OCI-LY3 (cell line): ENCODE results near the gene THY1.

Experiments
- H2AFZ ChIP-seq: fragments of 200-600, 300-600 bp; shearing (Covaris generic); 2 replicates; pipeline ENCODE4 v1.6.0; 2014; ENCODE audit warnings: antibody characterized with exemption, low read depth, low read length
- H3K27ac ChIP-seq: fragments of 200-600, 300-600 bp; sonication (generic); 2 replicates; pipeline ENCODE4 v1.5.1; 2014; ENCODE audit warnings: mild to moderate bottlenecking, low read length, moderate library complexity, mixed read lengths
- H3K27me3 ChIP-seq: fragments of 200-600, 300-600 bp; sonication (generic); 2 replicates; pipeline ENCODE4 v1.6.1; 2014; ENCODE audit warnings: low read depth, low read length, mixed read lengths
- H3K36me3 ChIP-seq: fragments of 200-600, 300-600 bp; sonication (generic); replicated peaks from 2 replicates; pipeline ENCODE3; 2014; ENCODE audit warnings: low read depth, low read length, mixed read lengths
- H3K4me1 ChIP-seq: fragments of 300-600, 200-600 bp; sonication (generic); 2 replicates; pipeline ENCODE4 v1.6.1; 2014; ENCODE audit warnings: low read length, mixed read lengths
- H3K4me2 ChIP-seq: fragments of 200-600, 300-600 bp; sonication (generic); 2 replicates; pipeline ENCODE4 v1.6.1; 2014; ENCODE audit warnings: low read length, mixed read lengths
- H3K4me3 ChIP-seq: fragments of 300-600, 200-600 bp; sonication (generic); 2 replicates; pipeline ENCODE4 v1.5.1; 2014; ENCODE audit warnings: antibody characterized with exemption, mild to moderate bottlenecking, low read length, moderate library complexity
- H3K79me2 ChIP-seq: fragments of 300-600, 200-600 bp; shearing (Covaris generic); 2 replicates; pipeline ENCODE4 v1.6.1; 2014; ENCODE audit warnings: mild to moderate bottlenecking, low read length, mixed read lengths
- H3K9ac ChIP-seq: fragments of 300-600, 200-600 bp; shearing (Covaris generic); 2 replicates; pipeline ENCODE4 v1.6.0; 2014; ENCODE audit warnings: mild to moderate bottlenecking, low read length, moderate library complexity
- H3K9me3 ChIP-seq: fragments of 200-600, 300-600 bp; shearing (Covaris generic); 2 replicates; pipeline ENCODE4 v1.6.1; 2014; ENCODE audit warnings: low read length, mixed read lengths; ENCODE audit not compliant: insufficient read depth
- H4K20me1 ChIP-seq: fragments of 200-600, 300-600 bp; sonication (generic); 2 replicates; pipeline ENCODE4 v1.6.1; 2016; ENCODE audit warnings: low read length, mixed read lengths; ENCODE audit not compliant: insufficient read depth
- CTCF ChIP-seq: fragments of 200-600, 300-600 bp; sonication (generic); IDR thresholded peaks from 2 replicates; pipeline ENCODE4 v1.5.1; 2014; ENCODE audit warnings: antibody characterized with exemption, low read length, low read depth
- EZH2phosphoT487 ChIP-seq: fragments of 200-600 bp; shearing (Covaris generic); IDR thresholded peaks from 2 replicates; pipeline ENCODE4 v1.6.1; 2018; ENCODE audit warnings: antibody characterized with exemption, mixed run types, low read depth

The THY1 gene

GRCh38 chr11:119470317-119471291 lies 47.6 kb upstream of the THY1 start:
- no peaks in the 10 kb centered on the region for H4K20me1 ChIP-seq
- H3K4me3 ChIP-seq: no peak overlapping the region
- H3K9me3 ChIP-seq: no peaks in the 10 kb centered on the region
- no peaks in the 10 kb centered on the region for H3K36me3 ChIP-seq
- no peak overlapping the region for H2AFZ ChIP-seq
- no peak overlapping the region for H3K27ac ChIP-seq
- no peak for TF ChIP-seq CTCF
- TF ChIP-seq EZH2phosphoT487: no peak
- H3K4me2 ChIP-seq: no peak overlapping the region
- peaks cover 13% of the 10 kb centered on the region for H3K4me1 ChIP-seq
- H3K27me3 ChIP-seq: peaks cover under 1% of the 10 kb centered on the region; the same call in 1 of the 2 replicates
- no peak overlapping the region for H3K9ac ChIP-seq
- no peaks in the 10 kb centered on the region for H3K79me2 ChIP-seq

DNA sequence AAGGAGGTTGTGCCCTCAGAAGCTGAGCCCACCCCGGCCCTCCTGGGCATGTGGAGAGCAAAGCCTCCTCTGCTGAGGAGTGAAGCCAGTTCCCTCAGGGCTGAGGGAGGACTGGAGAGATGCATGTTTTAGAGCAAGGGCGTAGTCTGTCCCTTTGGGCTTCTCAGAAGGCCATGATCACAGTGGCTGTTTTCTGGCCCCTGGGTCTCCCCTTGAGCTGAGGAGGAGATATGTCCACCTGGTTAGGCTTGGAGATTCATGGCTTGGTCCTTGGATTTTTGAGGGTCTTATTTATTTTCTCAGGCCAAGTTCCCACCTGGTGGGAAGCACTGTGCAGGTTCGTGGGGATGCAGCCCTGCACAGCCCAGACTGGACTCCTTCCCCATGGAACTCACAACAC lies 46.5 kb upstream of the THY1 start:
- Histone ChIP-seq H3K4me3 (no peak overlapping the region), H3K4me1 (peaks cover 13% of the 10 kb centered on the region), H2AFZ (no peak overlapping the region), H3K79me2 (no peaks in the 10 kb centered on the region), H3K9me3 (no peaks in the 10 kb centered on the region), H3K27ac (no peak overlapping the region), H3K9ac (no peak overlapping the region), H3K36me3 (no peaks in the 10 kb centered on the region), H4K20me1 (no peaks in the 10 kb centered on the region), H3K4me2 (no peak overlapping the region), H3K27me3 (0 out of 2 replicates have a peak, but pooled peaks cover 4% of the 10 kb centered on the region)
- TF ChIP-seq EZH2phosphoT487: no peak
- no peak for TF ChIP-seq CTCF

DNA sequence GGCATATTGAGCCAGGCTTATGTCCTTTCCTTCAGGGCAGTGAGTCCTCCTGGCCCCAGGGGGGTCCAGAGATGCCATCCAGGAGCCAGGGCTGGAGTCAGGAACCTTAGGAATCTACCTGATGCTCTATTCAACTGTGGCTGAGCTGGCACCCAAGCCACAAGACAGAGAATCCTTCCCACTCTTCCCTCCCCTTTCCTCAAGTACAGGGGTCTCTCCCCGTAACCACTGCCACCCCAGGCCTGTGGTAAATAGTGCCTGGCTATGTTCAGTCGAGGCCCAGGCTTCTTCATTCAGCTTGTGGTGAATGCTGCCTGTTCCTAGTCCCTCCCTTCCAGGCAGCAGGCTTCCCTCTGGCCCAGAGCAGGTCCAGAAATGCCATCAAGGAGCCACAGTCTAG lies 45.5 kb upstream of the THY1 start:
- Histone ChIP-seq H3K4me3 (no peak overlapping the region), H3K9me3 (no peaks in the 10 kb centered on the region), H3K4me1 (peaks cover 13% of the 10 kb centered on the region), H3K79me2 (no peaks in the 10 kb centered on the region), H3K9ac (no peak overlapping the region), H4K20me1 (no peaks in the 10 kb centered on the region), H2AFZ (no peak overlapping the region), H3K27me3 (0 out of 2 replicates have a peak, but pooled peaks cover 4% of the 10 kb centered on the region), H3K27ac (no peak overlapping the region), H3K36me3 (no peaks in the 10 kb centered on the region), H3K4me2 (no peak overlapping the region)
- no peak for TF ChIP-seq EZH2phosphoT487
- no peak for TF ChIP-seq CTCF

DNA sequence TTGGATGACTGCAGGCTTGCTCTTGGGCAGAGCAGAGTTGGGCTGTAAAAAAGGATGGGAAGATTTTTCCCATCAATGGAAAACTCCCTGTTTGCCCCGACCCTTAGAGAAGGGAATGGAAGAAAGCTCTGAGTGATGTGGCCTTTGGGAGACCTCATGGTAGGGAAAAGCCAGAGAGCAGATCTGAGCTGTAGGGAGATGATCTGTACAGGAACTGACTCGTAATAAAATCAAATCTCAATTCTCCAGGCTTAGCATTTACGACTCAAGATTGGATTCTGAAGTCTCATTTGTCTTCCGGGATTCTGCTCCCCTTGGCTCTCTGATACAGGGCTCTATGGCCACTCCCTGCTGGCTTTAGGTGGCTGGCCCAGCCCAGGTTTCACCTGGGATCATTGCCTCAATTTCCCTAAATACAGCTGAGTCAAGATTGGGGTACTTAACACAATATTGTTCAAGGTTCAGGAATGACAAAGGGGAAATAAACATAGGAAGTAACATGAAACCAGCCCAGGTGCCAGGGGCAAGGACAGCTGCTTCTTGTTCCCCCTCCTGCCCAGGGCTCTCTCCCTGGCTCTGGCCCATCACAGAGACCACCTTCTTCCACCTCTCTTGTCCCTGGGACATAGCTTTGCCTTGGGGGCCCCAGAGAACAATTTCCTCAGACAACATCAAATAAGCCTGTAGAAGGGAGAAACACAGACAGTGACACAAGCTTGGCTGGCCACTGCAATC lies 38.4 kb upstream of the THY1 start:
- Histone ChIP-seq H2AFZ (no peak overlapping the region), H3K27me3 (0 out of 2 replicates have a peak, but pooled peaks cover 4% of the 10 kb centered on the region), H3K79me2 (no peaks in the 10 kb centered on the region), H3K9me3 (no peaks in the 10 kb centered on the region), H3K4me3 (no peak overlapping the region), H3K27ac (no peak overlapping the region), H3K9ac (no peak overlapping the region), H3K36me3 (no peaks in the 10 kb centered on the region), H3K4me1 (no peaks in the 10 kb centered on the region; the same call in 1 of the 2 replicates), H4K20me1 (no peaks in the 10 kb centered on the region), H3K4me2 (no peak overlapping the region)
- TF ChIP-seq CTCF: no peak
- no peak for TF ChIP-seq EZH2phosphoT487
